Breast epithelium (tissue), 3 donors: Measurements from ENCODE around the gene HBQ1.

Experiments used
- CTCF ChIP-seq, 3 donors: fragments of 450-650 bp; IDR thresholded peaks; one replicate each; pipeline ENCODE4 v1.5.1; 2016 to 2017; ENCODE audit warnings: antibody characterized with exemption in 3 of 3, mild to moderate bottlenecking in 3 of 3, moderate library complexity in 3 of 3
- POLR2A ChIP-seq: fragments of 450-650 bp; IDR thresholded peaks from one replicate; pipeline ENCODE4 v1.6.1; 2016; ENCODE audit warnings: antibody characterized with exemption, mild to moderate bottlenecking, moderate library complexity
- POLR2AphosphoS5 ChIP-seq, 3 donors: sonication (generic); formaldehyde crosslinking; IDR thresholded peaks; one replicate each; pipeline ENCODE4 v1.6.1; 2017; ENCODE audit warnings: antibody characterized with exemption in 3 of 3

GRCh38 chr16:154217-155030, 25.8 kb upstream of the HBQ1 start:
- no peak for TF ChIP-seq CTCF (IDR thresholded peaks at IDR 0.05)
- no peak for TF ChIP-seq POLR2AphosphoS5 (IDR thresholded peaks at IDR 0.05)
- no peak for TF ChIP-seq POLR2A
